Stimulated activated CD4-positive, alpha-beta T cell treated with anti-CD3 and anti-CD28 coated beads, Interleukin-4, amount 100 ng/mL, for 48 hours (primary cell): Measurements from ENCODE around the gene RNF223.
"Not testable (repeated sequence)": the region's sequence is repeated elsewhere in the genome, so short reads cannot be mapped to it uniquely, and the experiment has no call there.

Source experiments
- DNase-seq, 2 donors: peaks; one replicate each; pipeline ENCODE4 v3.0.0-alpha.2; 2020; ENCODE audit warnings: low read depth in 2 of 2

RNF223 gene

DNA sequence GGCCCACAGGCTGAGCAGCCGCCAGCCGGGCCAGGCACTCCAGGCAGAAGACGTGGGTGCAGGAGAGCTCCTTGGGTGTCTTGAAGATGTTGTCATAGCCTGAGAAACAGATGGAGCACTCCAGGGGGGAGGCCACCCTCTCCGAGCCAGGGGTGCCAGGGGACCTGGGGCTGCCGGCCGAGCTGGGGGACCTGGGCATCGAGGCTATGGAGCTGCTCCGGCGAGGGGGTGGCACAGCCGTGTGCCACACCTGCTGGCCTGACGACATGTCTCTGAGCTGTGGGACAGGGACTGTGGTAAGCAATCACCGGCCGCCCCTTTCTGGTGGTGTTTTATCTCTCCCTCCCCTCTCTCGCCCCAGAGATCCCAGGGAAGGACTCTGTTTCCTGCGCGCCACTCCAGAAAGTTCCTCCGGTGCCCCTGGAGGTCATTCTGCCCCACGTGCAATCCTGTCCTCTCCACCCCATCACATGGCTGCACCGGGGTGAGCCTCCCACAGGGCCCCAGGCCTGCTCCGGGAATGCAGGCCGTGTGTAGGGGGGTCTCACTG, 1.7 kb downstream of the RNF223 start:
- no peak for DNase-seq

DNA sequence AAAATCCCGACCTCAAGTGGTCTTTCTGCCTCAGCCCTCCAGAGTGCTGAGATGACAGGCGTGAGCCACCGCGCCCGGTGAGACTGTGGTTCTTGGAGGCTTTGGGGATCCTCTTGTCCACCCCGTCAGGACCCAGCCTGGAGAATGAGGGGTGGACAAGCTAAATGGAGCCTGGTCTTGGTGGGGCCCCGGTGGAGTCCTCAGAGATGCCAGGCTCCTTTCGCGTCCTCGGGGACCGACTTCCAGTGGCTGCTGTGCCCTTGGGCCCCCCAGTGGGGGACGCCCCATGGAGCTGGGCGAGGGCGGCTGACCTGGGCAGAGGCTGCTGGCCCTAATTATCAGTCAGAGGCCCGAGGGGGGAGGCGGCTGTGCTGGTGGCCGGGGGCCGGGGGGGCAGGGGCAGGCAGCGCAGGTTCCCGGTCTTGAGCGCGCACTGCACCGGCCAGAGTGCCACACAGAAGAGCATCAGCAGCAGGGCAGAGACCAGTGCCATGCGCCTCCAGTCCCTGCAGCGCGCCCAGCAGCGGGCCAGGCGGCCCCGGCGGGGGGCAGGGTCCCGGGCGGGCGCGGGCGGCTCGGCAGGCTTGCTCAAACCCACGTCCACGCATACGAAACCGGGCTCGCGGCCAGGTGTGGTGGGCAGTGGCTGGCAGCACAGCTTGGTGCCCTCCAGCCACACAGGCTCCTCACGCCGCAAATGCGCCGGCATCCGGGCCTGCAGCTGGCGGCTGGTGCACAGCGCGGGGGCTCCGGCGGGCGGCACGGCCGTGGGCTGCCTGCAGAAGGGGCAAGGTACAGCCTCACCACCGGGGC, 2.4 kb downstream of the RNF223 start:
- no peak for DNase-seq

DNA sequence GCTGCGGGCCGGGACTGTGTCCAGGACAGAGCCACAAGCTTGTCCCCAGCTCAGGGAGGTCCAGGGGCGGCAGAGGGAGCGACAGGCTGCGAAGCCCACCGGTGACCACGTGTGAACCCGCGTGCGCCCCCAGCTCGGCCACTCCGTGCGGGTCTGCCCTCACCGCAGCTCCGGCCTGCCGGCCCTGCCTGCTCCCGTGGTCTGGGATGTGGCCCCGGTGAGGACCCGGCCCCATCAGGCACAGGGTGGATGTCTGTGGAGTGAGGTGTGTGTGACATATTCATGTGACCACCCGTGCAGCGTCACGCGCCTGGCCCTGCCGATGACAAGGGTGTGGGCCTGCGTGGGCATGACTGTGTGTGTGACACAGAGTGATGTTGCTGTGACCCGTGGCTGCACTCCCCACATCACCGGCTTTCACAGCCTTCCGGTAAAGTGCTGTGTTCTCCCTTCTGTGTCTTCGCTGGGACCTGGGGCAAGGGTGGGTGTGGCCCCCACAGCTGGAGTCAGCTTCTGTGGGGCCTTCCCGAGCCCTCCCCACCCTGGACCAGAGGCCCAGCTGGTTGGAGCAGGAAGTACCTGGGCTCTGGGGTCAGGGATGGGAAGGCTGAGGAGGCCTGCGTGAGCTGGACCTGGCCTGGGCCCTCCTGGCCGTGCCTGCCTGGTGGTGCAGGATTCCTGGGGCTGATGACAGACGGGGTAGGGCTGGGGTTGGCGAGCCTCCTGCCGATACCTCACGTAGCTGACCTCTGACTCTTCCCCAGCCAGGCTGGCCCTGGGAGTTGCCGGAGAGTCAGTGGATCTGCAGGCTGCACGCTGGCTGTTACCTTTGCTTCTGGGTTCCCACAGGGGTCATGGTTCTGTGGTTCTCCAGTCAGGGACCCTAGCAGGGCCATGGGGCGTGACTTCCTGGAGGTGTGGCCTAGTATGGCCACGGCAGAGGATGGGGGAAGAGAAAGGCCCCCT, 4.1 kb downstream of the RNF223 start:
- DNase-seq: no peak

DNA sequence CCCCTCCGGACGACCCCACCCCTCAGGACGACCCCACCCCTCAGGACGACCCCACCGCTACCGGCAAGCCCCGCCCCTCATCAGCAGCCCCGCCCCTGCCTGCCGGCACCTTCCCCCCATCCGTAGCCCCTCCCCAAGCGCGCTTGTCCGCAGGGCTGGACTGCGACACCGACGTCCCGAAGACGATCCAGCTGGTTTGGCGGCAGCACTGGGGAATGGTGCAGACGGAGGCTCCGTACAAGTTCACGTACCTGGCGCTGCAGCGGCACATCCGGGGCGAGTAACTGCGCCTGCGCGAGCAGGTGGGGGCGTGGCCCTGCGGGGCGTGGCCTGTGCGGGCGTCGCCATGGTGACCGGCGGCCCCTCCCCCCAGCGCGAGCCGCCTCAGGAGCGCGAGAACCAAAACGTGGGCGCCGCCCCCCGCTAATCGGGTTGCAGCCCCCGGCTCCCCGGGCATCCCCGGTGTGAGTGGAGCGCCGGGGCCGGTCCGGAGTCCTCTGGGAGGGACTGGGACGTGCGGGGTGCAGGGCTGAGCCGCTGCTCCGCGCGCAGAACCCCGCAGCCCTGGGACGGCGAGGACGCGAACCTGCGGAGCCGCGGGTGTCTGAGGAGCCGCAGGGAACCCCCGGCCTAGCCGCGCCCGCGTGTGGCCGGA, 4.9 kb downstream of the RNF223 start:
- peak; percentile 78 to 93 for DNase-seq

DNA sequence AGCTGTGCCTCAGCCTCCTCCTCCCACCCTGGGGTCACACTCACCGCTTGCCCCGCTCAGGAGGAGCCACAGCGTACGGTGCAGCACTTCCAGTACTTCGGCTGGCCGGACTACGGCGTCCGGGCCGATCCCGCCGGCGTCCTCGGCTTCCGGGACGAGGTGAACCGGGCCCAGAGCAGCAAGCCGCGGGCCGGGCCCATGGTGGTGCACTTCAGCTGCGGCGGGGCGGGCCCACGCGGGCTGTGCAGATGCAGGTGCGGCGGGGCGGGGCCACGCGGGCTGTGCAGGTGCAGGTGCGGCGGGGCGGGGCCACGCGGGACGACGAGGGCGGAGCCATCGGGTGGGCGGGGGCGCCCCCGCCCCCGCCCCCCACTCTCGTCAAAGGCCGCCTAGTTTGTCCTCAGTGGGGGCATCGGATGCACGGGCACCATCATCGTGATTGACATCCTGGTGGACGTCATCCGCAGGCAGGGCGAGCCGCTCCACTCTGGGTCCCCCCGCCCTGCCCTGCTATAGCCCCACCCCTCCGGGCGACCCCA, 5.5 kb downstream of the RNF223 start:
- no peak for DNase-seq

DNA sequence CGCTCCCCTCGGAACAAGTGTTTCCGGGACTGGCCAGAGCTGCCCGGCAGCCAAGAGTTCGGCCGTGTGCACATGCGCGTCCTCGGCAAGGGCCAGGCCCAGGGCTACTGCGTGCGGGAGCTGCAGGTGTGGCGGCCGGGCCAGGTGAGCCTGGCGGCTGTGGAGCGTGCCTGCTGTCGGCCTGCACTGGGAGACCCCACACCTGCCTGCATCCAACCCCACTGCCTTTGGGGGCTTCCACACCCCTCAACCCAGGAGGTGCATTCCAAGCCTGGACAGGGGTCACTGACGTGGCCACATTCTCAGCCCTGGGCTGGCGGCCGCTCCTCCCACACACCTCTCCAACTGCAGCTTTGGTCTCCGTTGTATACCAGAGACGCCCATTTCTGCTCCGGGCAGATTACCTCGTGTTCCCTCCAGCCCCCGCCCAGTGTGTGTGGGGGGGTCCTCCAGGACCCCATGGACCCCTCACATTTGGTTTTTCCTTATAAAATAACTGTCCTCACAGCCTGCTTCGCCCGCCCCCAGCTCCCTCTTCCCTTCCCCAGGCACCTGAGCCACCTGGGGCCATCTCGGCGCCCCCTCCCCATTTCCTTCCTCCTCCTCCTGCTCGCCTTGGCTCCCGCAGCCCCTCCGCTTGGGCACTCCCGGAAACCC, 6.1 kb downstream of the RNF223 start:
- no peak for DNase-seq

DNA sequence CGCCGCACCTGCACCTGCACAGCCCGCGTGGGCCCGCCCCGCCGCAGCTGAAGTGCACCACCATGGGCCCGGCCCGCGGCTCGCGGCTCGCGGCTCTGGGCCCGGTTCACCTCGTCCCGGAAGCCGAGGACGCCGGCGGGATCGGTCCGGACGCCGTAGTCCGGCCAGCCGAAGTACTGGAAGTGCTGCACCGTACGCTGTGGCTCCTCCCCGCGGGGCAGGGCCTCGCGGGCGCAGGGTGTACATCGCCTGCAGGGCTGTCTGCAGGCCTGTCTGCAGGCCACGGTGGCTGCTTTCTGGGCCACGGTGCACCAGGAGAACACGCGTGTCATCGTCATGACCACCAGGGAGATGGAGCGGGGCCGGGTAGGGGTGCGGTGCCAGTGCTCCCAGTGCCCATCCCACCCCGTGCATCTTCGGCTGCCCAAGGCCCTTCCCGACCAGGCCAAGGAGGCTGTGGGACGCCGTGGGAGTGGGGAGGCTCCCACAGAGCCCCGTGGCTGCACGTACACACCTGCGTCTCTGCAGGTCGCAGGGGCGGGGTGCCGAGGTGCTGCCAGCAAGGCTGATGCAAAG, 6.7 kb downstream of the RNF223 start:
- DNase-seq: no peak

DNA sequence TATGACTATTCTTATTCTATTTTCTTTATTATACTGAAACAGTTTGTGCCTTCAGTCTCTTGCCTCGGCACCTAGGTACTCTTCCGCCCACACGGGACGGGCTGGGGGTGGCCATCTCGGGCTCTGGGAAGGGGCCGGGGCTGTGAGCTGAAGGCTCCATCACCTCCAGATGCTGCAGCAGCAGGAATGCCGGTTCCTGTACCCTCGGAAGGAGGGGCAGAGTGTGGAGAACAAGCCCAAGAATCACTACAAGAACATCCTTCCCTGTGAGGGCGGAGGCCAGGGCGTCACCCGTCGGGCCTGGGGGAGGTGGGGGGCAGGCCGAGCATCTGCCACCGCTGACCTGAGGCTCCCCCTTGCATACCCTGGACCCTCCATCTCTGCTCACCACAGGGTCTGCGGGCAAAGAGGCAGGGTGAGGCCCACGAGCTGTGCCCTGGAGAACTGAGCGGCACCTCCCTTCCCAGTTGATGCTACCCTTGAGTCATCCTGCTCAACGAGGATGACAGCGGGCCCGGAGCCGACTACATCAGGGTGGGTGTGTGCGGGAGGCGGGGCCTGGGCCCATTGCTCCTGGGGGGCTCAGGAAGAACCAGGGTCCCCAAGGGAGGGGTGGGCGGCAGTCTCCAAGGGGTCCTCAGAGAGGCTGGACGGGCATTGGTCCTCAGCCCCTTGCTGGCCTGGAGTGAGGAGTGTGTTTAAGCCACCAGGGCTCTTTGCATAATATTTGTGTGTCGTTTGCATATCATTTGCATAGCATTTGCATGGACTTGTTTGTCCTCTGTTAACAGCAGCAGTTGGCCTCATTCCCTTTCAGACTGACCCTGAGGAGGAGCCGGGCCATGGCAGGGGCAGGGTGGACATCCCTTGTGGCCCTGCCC, 7.5 kb downstream of the RNF223 start:
- no peak for DNase-seq

DNA sequence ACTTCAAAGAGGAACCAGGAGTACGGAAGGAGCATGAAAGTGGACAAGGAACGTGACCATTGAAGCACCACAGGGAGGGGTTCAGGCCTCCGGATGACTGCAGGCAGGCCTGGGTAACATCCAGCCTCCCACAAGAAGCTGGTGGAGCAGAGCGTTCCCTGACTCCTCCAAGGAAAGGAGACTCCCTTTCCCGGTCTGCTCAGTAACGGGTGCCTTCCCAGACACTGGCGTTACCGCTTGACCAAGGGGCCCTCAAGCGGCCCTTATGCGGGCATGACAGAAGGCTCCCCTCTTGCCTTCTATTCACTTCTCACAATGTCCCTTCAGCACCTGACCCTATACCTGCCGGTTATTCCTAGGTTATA, 8.2 kb downstream of the RNF223 start:
- DNase-seq: not testable (repeated sequence)

DNA sequence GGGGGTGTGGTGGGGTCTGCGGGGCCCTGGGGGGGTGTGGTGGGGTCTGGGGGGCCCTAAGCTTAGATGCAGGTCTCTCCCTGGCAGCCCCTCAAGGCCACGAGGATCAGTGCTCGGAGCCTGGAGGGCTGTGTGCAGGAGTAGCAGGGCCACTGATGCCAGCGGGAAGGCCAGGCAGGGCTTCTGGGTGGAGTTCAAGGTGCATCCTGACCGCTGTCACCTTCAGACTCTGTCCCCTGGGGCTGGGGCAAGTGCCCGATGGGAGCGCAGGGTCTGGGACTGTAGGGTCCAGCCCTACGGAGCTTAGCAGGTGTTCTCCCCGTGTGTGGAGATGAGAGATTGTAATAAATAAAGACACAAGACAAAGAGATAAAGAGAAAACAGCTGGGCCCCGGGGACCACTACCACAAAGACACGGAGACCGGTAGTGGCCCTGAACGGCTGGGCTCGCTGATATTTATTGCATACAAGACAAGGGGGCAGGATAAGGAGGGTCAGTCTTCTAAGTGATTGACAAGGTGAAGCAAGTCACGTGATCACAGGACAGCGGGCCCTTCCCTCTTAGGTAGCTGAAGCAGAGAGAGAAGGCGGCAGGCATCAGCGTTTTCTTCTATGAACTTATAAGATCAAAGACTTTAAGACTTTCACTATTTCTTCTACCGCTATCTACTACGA, 8.7 kb downstream of the RNF223 start:
- no peak for DNase-seq

DNA sequence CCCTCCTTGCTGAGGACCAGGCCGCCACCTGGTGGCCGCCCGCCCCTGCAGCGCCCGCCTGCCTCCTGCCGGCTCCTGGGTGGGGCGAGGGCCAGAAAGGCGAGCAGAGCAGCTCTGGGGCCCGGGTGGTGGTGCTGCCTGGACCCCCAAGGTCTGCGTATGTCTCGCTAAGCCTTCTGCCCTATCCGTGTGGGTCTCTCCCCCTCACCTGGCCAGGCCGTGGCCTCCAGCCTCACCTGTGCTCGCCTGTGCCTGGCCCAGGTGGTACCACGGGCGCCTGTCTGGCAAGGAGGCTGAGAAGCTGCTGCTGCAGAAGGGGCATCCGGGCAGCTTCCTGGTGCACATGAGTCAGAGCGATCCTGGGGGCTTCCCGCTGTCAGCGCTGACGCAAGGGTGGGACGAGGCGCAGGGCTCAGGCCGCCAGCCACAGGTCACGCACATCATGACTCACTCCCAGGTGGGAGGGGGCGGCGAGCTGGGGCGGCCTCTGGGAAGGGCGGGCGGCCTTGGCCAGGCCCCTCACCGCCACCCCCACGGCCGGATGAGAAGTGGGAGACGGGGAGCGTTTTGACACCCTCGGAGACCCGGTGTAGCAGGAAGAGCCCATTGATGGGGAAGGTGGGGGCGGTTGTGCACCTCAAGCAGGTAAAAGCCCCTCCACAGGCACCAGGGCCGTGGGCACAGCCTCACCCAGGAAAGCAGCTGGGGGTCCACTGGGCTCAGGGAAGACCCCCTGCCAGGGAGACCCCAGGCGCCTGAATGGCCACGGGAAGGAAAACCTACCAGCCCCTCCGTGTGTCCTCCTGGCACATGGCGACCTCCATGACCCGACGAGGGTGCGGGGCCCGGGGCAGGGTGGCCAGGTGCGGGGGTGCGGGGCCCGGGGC, 9.9 kb downstream of the RNF223 start:
- peak; percentile 69 to 86 for DNase-seq

DNA sequence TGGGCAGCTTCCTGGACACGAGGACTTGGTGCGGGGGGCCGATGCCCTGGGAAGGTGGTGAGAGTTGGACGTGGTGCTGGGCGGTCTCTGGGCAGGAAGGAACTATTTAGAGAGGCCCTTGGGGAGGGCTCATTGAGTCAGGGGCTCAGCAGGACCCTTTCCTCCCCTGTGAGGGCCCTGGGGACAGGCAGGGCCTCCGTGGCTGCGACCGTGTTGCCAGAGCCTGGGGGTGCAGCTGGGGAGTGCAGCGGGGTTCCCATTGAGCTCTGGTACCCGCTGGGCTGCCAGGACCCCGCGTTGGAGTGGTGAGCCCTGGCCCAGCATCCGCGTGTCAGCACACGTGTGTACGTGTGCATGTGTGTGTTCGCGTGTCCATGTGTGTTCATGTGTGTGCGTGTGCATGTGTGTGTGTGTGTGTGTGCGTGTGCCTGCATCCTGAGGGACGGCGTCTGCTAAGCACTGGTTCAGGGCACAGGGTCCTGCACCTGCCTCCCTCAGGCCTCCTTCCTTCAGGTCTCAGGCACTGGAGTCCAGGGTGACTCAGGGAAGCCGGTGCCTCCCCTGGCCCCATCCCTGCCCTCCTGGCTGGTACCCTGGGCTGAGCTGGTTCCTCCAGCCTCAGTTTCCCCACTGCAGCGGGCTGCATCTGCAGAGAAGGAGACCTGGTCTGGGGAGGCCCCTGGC, 10.7 kb downstream of the RNF223 start:
- no peak for DNase-seq

DNA sequence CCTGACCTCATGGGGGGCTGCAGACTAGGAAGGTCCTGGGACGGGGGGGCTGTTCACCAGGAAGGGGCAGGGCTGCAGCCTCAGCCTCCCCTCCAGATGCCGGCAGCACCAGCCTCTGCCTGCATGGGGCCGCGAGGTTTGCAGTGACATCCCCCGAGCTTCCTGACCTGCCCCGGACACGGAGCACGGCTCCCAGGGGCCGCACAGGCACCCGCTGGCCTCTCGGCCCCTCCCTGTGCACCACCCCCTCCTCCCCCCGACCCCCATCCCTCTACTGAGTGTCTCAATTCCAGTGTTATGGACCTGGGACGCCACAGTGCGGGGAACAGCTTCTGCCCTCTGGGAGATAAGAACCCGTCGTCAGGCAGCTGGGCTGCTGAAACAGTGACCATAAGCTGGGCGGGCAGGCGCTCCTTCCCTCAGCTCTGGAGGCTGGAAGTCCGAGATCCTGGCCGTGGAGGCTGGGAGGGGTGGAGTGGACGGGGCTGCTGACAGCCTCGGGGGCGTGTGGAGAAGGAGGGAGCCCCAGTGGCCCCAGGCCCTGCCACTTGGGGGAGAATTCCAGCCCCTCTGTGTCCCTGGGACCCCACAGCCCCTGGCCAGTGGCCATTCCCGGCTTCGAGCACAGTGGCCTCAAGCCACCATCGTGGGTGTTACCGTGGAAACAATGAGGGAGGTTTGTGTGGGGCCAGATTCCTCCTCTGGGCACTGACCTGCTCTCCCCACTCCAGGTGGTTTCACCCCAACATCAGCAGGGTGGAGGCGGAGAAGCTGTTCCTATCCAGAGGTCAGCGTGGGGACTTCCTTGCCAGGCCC, 11.6 kb downstream of the RNF223 start:
- DNase-seq: no peak

DNA sequence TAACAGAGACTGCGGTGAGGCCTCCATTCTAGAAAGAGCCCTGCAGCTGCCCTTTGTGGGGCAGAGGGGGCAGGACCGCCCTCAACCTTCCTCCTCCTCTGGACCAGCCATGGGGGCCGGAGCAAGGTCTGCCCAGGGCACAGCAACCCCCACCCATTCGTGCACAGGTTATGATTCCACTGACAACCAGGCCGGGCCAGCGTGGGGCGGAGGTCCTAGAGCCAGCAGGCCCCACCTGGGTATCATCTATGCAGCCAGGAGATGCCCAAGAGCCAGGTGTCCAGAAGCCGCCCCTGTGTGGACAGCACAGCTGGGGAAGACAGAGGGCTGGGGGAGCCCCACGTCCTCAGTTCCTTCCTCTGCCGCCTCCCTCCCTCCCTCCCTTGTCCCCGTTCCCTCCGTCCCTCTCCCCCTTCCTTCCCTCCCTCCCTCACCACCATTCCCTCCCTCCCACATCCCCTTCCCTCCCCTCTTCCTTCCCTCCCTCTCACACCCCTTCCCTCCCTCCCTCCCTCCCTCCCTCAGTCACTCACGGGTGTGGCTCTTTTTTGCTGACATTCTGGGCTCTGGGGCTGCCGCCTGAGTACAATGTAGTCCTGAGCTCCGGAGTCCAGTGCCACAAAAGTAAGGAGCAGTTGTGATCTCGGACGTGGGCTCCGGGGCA, 12.3 kb downstream of the RNF223 start:
- no peak for DNase-seq

DNA sequence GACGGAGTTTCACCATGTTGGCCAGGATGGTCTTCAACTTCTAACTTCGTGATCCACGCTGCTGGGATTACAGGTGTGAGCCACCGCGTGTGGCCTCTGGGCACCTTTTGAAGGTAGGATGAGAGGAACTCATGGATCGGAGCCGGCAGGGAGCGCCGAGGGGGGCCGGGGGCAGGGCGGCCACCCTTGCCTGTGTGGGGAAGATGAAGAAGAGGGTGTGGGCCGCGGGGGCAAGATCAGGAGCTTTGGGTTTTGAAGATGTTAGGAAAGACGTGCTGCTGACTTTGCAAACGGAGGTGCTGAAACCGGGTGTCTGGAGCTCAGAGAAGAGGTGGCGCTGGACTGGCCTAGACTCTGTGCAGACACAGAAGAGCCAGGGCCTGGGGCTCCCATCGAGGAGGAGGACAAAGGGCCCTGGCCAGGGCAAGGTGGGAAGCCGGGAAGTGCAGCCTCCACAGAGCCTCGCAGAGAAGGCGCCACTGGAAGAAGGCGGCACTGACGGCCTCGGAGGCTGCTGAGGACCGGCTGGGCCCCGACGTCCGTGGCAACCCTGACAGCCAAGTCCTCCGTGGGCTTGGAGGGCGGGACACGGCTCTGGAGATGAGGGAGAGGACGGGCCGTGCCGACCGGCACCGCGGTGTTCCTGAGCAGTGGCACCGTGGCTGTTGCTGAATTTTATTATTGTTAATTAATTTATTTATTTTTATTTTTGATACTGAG, 13.7 kb downstream of the RNF223 start:
- DNase-seq: no peak
